ENCODE measurements around the gene EOMES. TPM values are rescaled to one million over a fixed set of nuclear protein-coding genes. Genes with fewer than 3 reads are reported as not detected.

Gene EOMES
- total and polyA plus RNA-seq, 2 donors: 0.78 to 1.4 TPM

GRCh38 chr3:27737091-27737490 is 15.0 kb upstream of the EOMES start:
- Histone ChIP-seq H3K4me1 (ENCODE audit: control insufficient read depth in 2 of 2, insufficient read depth in 2 of 2, low read length in 2 of 2) (no peaks in the 10 kb centered on the region), H3K9me3 (ENCODE audit: control insufficient read depth in 2 of 2, insufficient read depth in 1 of 2, low read length in 1 of 2) (no peaks in the 10 kb centered on the region), H3K36me3 (ENCODE audit: control insufficient read depth in 2 of 2, insufficient read depth in 2 of 2, low read length in 1 of 2) (no peaks in the 10 kb centered on the region), H3K27ac (ENCODE audit: low read depth in 1 of 2, low read length in 1 of 2) (no peak overlapping the region), H3K4me3 (ENCODE audit: low read length in 2 of 2) (no peak overlapping the region), H3K27me3 (ENCODE audit: control insufficient read depth in 2 of 2, insufficient read depth in 1 of 2, low read length in 1 of 2) (peaks cover 3 to 25% of the 10 kb centered on the region in 2 donors)
- no peak for DNase-seq (ENCODE audit: low read depth in 6 of 9, low spot score in 9 of 9)

- Histone ChIP-seq H3K9me3 (ENCODE audit: control insufficient read depth in 2 of 2, insufficient read depth in 1 of 2, low read length in 1 of 2) (peaks cover 0 to 3% of the 10 kb centered on the region in 2 donors), H3K36me3 (ENCODE audit: control insufficient read depth in 2 of 2, insufficient read depth in 2 of 2, low read length in 1 of 2) (no peaks in the 10 kb centered on the region), H3K4me3 (ENCODE audit: low read length in 2 of 2) (no peak overlapping the region), H3K27ac (ENCODE audit: low read depth in 1 of 2, low read length in 1 of 2) (no peak overlapping the region), H3K27me3 (ENCODE audit: control insufficient read depth in 2 of 2, insufficient read depth in 1 of 2, low read length in 1 of 2) (peaks cover 42 to 84% of the 10 kb centered on the region in 2 donors), H3K4me1 (ENCODE audit: control insufficient read depth in 2 of 2, insufficient read depth in 2 of 2, low read length in 2 of 2) (peaks cover 0 to 4% of the 10 kb centered on the region in 2 donors)
- no peak for DNase-seq (ENCODE audit: low read depth in 6 of 9, low spot score in 9 of 9)
- WGBS: 7% methylated on average over 31 of the region's 31 CpGs
These were observed 8.9 kb upstream of the EOMES start for GRCh38 chr3:27730774-27731659.

DNA sequence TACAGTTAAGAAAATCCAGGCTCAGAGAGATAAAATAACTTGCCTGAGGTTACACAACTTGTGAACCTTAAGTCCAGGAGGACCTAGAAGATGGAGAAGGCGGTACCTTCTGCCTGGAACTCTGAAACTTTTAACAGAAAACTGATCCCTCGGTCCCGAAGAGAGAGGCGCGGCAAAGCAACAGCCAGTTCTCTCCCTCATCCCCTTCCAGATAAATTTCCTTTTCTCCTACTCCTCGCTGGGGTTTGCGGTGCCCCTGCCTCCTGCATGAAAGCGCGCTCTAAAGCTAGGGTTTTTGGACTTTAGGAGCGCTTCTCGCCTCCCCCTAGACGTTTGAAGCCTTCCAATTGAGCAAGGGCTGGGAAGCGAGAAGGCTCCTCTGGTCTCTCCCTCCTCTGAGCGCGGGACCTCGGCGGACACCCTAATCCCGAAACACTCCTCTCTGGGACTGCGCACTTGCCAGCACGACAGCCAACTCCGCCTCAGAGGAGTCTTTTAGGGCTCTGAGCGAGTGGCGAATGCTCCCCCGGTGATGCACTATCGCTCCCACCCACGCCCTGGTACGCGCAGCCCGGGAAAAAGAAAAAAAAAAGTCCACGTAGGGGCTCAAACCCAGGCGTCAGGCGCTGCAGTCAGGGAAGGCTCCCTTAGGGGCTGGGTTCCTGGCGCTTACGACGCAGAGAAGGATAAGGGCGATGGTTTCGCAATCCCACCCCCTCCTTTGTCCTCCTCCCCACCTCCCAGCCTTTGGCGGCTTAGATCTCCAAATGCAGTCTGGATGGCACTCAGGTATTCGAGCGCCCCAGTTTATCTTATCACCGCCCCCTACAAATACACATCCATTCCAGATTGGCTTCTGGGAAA is 7.9 kb upstream of the EOMES start:
- Histone ChIP-seq H3K36me3 (ENCODE audit: control insufficient read depth in 2 of 2, insufficient read depth in 2 of 2, low read length in 1 of 2) (no peaks in the 10 kb centered on the region), H3K4me1 (ENCODE audit: control insufficient read depth in 2 of 2, insufficient read depth in 2 of 2, low read length in 2 of 2) (peaks cover 0 to 4% of the 10 kb centered on the region in 2 donors), H3K9me3 (ENCODE audit: control insufficient read depth in 2 of 2, insufficient read depth in 1 of 2, low read length in 1 of 2) (peaks cover 0 to 3% of the 10 kb centered on the region in 2 donors), H3K4me3 (ENCODE audit: low read length in 2 of 2) (no peak overlapping the region), H3K27me3 (ENCODE audit: control insufficient read depth in 2 of 2, insufficient read depth in 1 of 2, low read length in 1 of 2) (peaks cover 47 to 92% of the 10 kb centered on the region in 2 donors), H3K27ac (ENCODE audit: low read depth in 1 of 2, low read length in 1 of 2) (no peak overlapping the region)
- DNase-seq (ENCODE audit: low read depth in 6 of 9, low spot score in 9 of 9): no peak
- 5% methylated on average over 41 of the region's 41 CpGs for WGBS

DNA sequence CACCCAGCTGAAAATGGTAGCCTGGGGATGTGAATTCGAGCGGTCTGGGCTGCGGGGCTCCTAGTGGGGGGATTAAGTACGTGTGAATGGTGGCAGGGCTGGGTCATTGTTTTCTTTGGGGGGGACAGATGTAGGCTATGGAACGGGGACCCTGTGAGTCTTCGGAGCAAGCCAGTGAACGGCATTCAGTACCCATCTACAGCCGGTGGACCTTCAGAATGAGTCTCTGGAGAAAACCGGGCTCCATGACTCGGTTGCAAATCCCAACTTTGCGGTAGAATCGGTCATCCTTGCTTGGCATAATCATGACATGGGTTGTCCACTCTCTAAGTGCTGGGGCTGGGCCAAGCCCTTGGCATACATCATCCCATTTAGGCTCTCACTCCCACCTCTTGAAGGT is 7.2 kb upstream of the EOMES start:
- WGBS: 8% methylated on average over 12 of the region's 12 CpGs
- Histone ChIP-seq H3K36me3 (ENCODE audit: control insufficient read depth in 2 of 2, insufficient read depth in 2 of 2, low read length in 1 of 2) (no peaks in the 10 kb centered on the region), H3K4me1 (ENCODE audit: control insufficient read depth in 2 of 2, insufficient read depth in 2 of 2, low read length in 2 of 2) (peaks cover 0 to 4% of the 10 kb centered on the region in 2 donors), H3K27ac (ENCODE audit: low read depth in 1 of 2, low read length in 1 of 2) (no peak overlapping the region), H3K27me3 (ENCODE audit: control insufficient read depth in 2 of 2, insufficient read depth in 1 of 2, low read length in 1 of 2) (peaks cover 53 to 96% of the 10 kb centered on the region in 2 donors), H3K4me3 (ENCODE audit: low read length in 2 of 2) (no peak overlapping the region), H3K9me3 (ENCODE audit: control insufficient read depth in 2 of 2, insufficient read depth in 1 of 2, low read length in 1 of 2) (peaks cover 0 to 3% of the 10 kb centered on the region in 2 donors)
- DNase-seq (ENCODE audit: low read depth in 6 of 9, low spot score in 9 of 9): no peak

GRCh38 chr3:27728195-27729087 is 6.3 kb upstream of the EOMES start:
- Histone ChIP-seq H3K27me3 (ENCODE audit: control insufficient read depth in 2 of 2, insufficient read depth in 1 of 2, low read length in 1 of 2) (peaks cover 59 to 98% of the 10 kb centered on the region in 2 donors), H3K9me3 (ENCODE audit: control insufficient read depth in 2 of 2, insufficient read depth in 1 of 2, low read length in 1 of 2) (peaks cover 1 to 3% of the 10 kb centered on the region in 2 donors), H3K4me3 (ENCODE audit: low read length in 2 of 2) (no peak overlapping the region), H3K27ac (ENCODE audit: low read depth in 1 of 2, low read length in 1 of 2) (no peak overlapping the region), H3K36me3 (ENCODE audit: control insufficient read depth in 2 of 2, insufficient read depth in 2 of 2, low read length in 1 of 2) (no peaks in the 10 kb centered on the region), H3K4me1 (ENCODE audit: control insufficient read depth in 2 of 2, insufficient read depth in 2 of 2, low read length in 2 of 2) (peaks cover 0 to 11% of the 10 kb centered on the region in 2 donors)
- no peak for DNase-seq (ENCODE audit: low read depth in 6 of 9, low spot score in 9 of 9)
- WGBS: 3% methylated on average over 35 of the region's 35 CpGs

- 17% methylated on average over 7 of the region's 7 CpGs for WGBS
- H3K27ac ChIP-seq (ENCODE audit: low read depth in 1 of 2, low read length in 1 of 2): no peak overlapping the region
- H3K4me3 ChIP-seq (ENCODE audit: low read length in 2 of 2): no peak overlapping the region
- peaks cover 77 to 100% of the 10 kb centered on the region in 2 donors for H3K27me3 ChIP-seq (ENCODE audit: control insufficient read depth in 2 of 2, insufficient read depth in 1 of 2, low read length in 1 of 2)
- no peak for DNase-seq (ENCODE audit: low read depth in 6 of 9, low spot score in 9 of 9)
- peaks cover 1 to 7% of the 10 kb centered on the region in 2 donors for H3K9me3 ChIP-seq (ENCODE audit: control insufficient read depth in 2 of 2, insufficient read depth in 1 of 2, low read length in 1 of 2)
- H3K4me1 ChIP-seq (ENCODE audit: control insufficient read depth in 2 of 2, insufficient read depth in 2 of 2, low read length in 2 of 2): peaks cover 6 to 25% of the 10 kb centered on the region in 2 donors
- no peaks in the 10 kb centered on the region for H3K36me3 ChIP-seq (ENCODE audit: control insufficient read depth in 2 of 2, insufficient read depth in 2 of 2, low read length in 1 of 2)
These were observed 4.1 kb upstream of the EOMES start for GRCh38 chr3:27726240-27726639.

DNA sequence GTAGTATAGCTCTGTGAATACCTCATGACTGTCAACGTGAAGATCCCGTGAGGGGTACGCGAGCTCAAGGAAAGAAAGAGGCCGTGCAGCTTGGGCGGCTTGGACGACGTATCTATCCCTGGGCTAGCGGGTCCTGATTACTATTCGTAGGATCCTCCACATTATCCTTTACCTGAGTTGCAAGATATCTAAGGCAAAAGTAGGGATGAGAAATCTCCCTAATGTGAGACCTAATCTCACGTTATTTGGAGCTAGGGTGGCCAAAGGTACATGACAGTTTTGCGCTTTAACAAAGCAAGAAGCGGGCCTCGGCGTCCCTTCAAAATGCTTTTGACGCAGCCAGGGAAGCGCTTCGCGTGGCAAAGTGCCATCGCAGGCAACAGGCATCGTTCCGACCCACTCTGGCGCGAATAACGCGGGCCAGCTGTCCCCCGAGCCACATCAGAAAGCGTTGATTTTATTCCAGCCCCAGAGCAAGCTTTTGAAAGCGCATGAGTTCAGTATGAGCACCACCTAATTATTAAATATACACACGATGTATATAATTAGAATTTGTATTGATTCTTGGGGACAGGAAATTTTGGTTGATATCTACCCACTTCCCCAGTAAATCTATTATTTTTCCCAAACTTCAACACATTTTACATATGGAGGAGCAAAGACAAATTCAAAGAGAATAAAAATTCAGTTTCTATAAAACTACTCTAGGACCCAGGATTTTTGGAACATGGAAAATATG is 2.5 kb upstream of the EOMES start:
- H3K4me3 ChIP-seq (ENCODE audit: low read length in 2 of 2): no peak overlapping the region
- WGBS: 11% methylated on average over 30 of the region's 30 CpGs

DNA sequence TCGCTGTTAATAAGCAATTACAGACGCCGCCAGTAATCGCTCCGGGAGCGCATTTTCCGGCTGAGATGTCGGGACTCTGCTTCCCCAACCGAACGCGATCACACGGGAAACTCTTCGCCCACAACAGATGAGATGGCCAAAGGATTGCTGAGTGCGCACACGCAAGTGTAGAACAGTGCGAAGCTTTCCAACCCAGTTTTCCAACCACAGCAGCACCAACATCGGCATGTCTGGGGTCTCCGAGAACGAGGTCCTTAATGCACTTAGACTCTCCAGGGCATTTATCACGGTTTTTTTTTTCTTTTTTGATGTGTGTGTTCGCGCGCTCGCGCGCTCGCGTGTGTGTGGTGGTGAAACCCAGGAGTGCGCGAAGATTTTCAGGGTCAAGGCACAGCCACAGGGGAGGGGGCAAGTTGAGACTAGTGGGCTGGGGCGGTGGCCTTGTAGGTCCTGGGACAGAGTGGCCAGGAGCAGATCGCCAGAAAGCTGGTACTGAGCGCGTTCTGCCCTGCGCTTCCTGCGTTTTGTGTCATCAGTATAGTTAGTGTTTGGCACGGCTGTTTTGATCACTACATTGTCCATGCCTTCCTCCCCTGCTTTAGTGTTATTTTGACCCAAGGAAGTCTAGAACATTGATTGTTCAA is 1.8 kb upstream of the EOMES start:
- H3K4me1 ChIP-seq (ENCODE audit: control insufficient read depth in 2 of 2, insufficient read depth in 2 of 2, low read length in 2 of 2): peaks cover 6 to 31% of the 10 kb centered on the region in 2 donors

More for the DNA sequence above, 2.5 kb upstream of the EOMES start:
- no peaks in the 10 kb centered on the region for H3K36me3 ChIP-seq (ENCODE audit: control insufficient read depth in 2 of 2, insufficient read depth in 2 of 2, low read length in 1 of 2)
- H3K9me3 ChIP-seq (ENCODE audit: control insufficient read depth in 2 of 2, insufficient read depth in 1 of 2, low read length in 1 of 2): peaks cover 1 to 12% of the 10 kb centered on the region in 2 donors
- H3K27ac ChIP-seq (ENCODE audit: low read depth in 1 of 2, low read length in 1 of 2): no peak overlapping the region
- peaks cover 77 to 100% of the 10 kb centered on the region in 2 donors for H3K27me3 ChIP-seq (ENCODE audit: control insufficient read depth in 2 of 2, insufficient read depth in 1 of 2, low read length in 1 of 2)
- H3K4me1 ChIP-seq (ENCODE audit: control insufficient read depth in 2 of 2, insufficient read depth in 2 of 2, low read length in 2 of 2): peaks cover 6 to 31% of the 10 kb centered on the region in 2 donors
- DNase-seq (ENCODE audit: low read depth in 6 of 9, low spot score in 9 of 9): no peak

More for the DNA sequence above, 1.8 kb upstream of the EOMES start:
- 10% methylated on average over 37 of the region's 37 CpGs for WGBS
- DNase-seq (ENCODE audit: low read depth in 6 of 9, low spot score in 9 of 9): peak in 1 of 9 donors; percentile 31
- H3K27ac ChIP-seq (ENCODE audit: low read depth in 1 of 2, low read length in 1 of 2): no peak overlapping the region
- H3K9me3 ChIP-seq (ENCODE audit: control insufficient read depth in 2 of 2, insufficient read depth in 1 of 2, low read length in 1 of 2): peaks cover 1 to 9% of the 10 kb centered on the region in 2 donors
- H3K4me3 ChIP-seq (ENCODE audit: low read length in 2 of 2): no peak overlapping the region
- H3K36me3 ChIP-seq (ENCODE audit: control insufficient read depth in 2 of 2, insufficient read depth in 2 of 2, low read length in 1 of 2): no peaks in the 10 kb centered on the region
- H3K27me3 ChIP-seq (ENCODE audit: control insufficient read depth in 2 of 2, insufficient read depth in 1 of 2, low read length in 1 of 2): peaks cover 79 to 100% of the 10 kb centered on the region in 2 donors
